Fibroblast of mammary gland (primary cell): ENCODE results near the gene RABL2A.
"Not testable (repeated sequence)": the region's sequence is repeated elsewhere in the genome, so short reads cannot be mapped to it uniquely, and the experiment has no call there.

Experiments
- DNase-seq: peaks from one replicate; pipeline ENCODE4 v3.0.0-alpha.2; 2010; ENCODE audit warnings: low read depth
- H3K4me3 ChIP-seq: 2 replicates; pipeline ENCODE4 v1.5.1; 2011; ENCODE audit warnings: low read depth, mild to moderate bottlenecking, low read length, moderate library complexity; ENCODE audit not compliant: control insufficient read depth
- TF ChIP-seq, protein P1 (sequence below): conservative IDR thresholded peaks from 2 replicates; pipeline ENCODE4 v1.5.1; 2011; ENCODE audit warnings: low read depth, low read length, inconsistent platforms; ENCODE audit not compliant: control insufficient read depth, insufficient read depth

Gene RABL2A

DNA sequence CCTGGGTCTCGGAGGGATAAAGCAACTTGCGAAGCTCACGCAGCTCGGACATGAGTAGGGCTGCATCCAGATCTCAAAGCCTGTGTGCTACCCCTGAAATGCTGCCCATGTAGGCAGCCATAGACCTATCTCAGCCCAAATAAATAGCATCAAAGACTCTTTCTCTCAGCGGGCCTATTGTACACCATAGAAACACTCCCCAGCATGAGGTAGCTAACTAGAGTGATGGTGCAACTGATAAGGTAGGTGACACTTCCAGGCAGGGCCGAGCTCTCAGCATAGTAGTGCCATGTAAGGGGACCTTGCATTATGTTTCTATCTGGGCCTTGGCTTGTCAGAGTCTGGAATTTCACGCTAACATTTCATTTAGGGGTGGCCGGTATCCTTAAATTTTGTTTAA is 52.4 kb downstream of the RABL2A start:
- no peak for DNase-seq
- TF ChIP-seq, protein P1, sequence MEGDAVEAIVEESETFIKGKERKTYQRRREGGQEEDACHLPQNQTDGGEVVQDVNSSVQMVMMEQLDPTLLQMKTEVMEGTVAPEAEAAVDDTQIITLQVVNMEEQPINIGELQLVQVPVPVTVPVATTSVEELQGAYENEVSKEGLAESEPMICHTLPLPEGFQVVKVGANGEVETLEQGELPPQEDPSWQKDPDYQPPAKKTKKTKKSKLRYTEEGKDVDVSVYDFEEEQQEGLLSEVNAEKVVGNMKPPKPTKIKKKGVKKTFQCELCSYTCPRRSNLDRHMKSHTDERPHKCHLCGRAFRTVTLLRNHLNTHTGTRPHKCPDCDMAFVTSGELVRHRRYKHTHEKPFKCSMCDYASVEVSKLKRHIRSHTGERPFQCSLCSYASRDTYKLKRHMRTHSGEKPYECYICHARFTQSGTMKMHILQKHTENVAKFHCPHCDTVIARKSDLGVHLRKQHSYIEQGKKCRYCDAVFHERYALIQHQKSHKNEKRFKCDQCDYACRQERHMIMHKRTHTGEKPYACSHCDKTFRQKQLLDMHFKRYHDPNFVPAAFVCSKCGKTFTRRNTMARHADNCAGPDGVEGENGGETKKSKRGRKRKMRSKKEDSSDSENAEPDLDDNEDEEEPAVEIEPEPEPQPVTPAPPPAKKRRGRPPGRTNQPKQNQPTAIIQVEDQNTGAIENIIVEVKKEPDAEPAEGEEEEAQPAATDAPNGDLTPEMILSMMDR, result no peak
- H3K4me3 ChIP-seq, result no peak overlapping the region

DNA sequence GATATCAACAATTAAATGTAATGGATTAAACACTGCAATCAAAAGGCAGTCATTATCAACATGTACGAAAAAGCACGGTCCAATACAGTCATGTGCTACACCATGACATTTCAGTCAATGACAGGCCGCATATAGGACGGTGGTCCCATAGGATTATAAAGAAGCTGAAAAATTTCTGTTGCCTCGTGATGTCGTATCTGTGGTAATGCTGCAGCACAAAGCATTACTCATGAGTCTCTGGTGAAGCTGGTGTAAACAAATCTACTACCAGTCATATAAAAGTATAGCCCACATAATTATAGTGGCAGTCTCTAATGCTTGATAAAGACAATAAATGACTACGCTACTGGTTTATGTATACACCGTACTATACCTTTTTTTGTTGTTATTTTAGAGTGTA is 58.4 kb downstream of the RABL2A start:
- H3K4me3 ChIP-seq, result no peak overlapping the region
- TF ChIP-seq, protein P1, result no peak
- DNase-seq, result peak; percentile 17

DNA sequence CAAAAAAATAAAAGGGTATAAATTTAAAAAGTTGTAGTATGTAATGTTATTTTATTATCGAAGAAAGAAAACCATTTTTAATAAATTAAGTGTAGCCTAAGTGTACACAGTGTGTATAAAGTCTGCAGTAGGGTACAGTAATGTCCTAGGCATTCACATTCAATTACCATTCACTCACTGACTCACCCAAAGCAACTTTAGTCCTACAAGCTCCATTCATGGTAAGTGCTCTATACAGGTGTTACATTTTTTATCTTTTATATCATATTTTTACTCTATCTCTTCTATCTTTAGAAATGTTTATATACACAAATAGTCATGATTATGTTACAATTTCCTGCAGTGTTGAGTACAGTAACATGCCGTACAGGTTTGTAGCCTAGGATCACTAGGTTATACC is 59.5 kb downstream of the RABL2A start:
- no peak overlapping the region for H3K4me3 ChIP-seq
- TF ChIP-seq, protein P1, result no peak
- peak; percentile 23 for DNase-seq

DNA sequence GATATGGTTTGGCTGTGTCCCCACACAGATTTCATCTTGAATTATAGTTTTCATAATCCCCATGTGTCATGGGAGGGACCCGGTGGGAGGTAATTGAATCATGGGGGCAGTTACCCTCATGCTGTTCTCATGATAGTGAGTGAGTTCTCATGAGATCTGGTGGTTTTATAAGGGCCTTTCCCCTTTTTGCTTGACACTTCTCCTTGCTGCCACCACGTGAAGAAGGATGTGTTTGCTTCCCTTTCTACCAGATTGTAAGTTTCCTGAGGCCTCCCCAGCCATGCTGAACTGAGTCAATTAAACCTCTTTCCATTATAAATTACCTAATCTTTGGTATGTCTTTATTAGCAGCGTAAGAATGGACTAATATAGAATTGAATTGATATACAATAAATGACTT is 63.8 kb downstream of the RABL2A start:
- not testable (repeated sequence) for DNase-seq, H3K4me3 ChIP-seq
